Measurements from ENCODE around the gene GGA1. TPM values are rescaled to one million over a fixed set of nuclear protein-coding genes. Genes with fewer than 3 reads are reported as not detected.

The GGA1 gene
- total RNA-seq, 3 donors from 2014 or later = 36.6 to 63.9 (median 54.7) TPM

DNA sequence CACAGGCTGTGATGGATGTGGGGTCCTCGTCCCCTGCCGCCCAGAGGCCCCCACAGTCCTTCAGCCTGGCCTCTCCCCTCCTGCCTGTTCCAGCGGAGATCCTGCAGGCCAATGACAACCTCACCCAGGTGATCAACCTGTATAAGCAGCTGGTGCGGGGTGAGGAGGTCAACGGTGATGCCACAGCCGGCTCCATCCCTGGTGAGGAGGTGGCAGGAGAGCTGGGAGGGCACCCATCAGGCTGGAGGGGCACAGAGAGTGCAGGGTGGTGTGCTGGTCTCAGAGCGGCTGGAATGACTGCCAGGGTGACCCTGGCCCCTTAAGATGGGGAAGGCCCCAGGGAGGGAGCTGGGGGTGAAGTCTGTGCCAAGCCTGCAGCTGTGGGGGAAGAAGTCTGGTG, 16.2 kb downstream of the GGA1 start:
- Histone ChIP-seq H3K4me1 (peaks cover 17 to 29% of the 10 kb centered on the region in 2 donors), H3K4me3 (no peak overlapping the region), H3K27me3 (no peaks in the 10 kb centered on the region), H3K27ac (peak overlapping the region; percentile 84 to 92), H3K9me3 (no peaks in the 10 kb centered on the region), H3K36me3 (no peaks in the 10 kb centered on the region)
- DNase-seq (ENCODE audit: low spot score in 2 of 2) = no peak
- intact Hi-C loops (cut with DNase I; ENCODE audit: low total_unique reads) = no loop called here
- no peak for TF ChIP-seq POLR2A (IDR thresholded peaks at IDR 0.05)
- TF ChIP-seq, protein P1, sequence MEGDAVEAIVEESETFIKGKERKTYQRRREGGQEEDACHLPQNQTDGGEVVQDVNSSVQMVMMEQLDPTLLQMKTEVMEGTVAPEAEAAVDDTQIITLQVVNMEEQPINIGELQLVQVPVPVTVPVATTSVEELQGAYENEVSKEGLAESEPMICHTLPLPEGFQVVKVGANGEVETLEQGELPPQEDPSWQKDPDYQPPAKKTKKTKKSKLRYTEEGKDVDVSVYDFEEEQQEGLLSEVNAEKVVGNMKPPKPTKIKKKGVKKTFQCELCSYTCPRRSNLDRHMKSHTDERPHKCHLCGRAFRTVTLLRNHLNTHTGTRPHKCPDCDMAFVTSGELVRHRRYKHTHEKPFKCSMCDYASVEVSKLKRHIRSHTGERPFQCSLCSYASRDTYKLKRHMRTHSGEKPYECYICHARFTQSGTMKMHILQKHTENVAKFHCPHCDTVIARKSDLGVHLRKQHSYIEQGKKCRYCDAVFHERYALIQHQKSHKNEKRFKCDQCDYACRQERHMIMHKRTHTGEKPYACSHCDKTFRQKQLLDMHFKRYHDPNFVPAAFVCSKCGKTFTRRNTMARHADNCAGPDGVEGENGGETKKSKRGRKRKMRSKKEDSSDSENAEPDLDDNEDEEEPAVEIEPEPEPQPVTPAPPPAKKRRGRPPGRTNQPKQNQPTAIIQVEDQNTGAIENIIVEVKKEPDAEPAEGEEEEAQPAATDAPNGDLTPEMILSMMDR (IDR thresholded peaks at IDR 0.05) = no peak
- TF ChIP-seq POLR2AphosphoS5 (IDR thresholded peaks at IDR 0.05) = no peak

DNA sequence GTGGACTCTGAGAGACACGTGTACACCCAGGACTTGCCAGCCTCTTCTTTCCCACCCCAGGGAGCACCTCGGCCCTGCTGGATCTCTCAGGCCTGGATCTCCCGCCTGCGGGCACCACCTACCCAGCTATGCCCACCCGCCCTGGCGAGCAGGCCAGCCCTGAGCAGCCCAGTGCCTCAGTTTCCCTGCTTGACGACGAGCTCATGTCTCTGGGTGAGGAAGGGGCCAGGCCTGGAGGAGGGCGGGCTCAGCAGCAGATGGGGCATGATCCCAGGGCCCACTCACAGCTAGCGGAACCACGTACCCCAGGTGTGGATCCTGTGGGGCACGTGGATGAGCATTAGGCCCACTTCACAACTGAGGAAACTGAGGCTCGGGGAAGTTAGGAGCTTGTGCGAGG, 17.1 kb downstream of the GGA1 start:
- H3K36me3 ChIP-seq = no peaks in the 10 kb centered on the region
- no peaks in the 10 kb centered on the region for H3K27me3 ChIP-seq
- peak overlapping the region; percentile 84 to 92 for H3K27ac ChIP-seq
- no peaks in the 10 kb centered on the region for H3K9me3 ChIP-seq
- peaks cover 17 to 29% of the 10 kb centered on the region in 2 donors for H3K4me1 ChIP-seq
- intact Hi-C loops (cut with DNase I; ENCODE audit: low total_unique reads) = no loop called here
- DNase-seq (ENCODE audit: low spot score in 2 of 2) = no peak
- TF ChIP-seq POLR2A (IDR thresholded peaks at IDR 0.05) (no peak), POLR2AphosphoS5 (IDR thresholded peaks at IDR 0.05) (no peak)
- TF ChIP-seq, protein P1 (IDR thresholded peaks at IDR 0.05) = no peak
- H3K4me3 ChIP-seq = no peak overlapping the region

DNA sequence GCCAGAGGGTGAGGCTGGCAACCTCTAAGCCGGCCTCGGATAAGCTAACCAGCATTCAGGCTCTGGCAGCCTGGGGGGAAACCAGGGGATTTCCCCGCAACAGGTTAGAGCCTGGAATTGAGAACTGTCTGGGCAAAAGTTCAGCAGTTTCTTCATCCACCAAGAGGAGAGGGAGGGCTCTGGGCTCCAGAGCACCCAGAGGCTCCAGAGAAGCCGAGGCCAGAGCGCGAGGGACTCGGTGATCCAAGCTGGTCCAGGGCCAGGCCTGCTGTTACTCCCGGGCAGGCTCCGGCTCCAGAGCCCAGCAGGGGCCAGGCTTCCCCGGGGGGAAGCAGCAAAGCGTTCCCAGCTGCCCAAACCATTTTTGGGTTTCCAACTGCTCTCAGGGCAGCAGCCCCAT, 17.5 kb downstream of the GGA1 start:
- H3K4me1 ChIP-seq = peaks cover 17 to 29% of the 10 kb centered on the region in 2 donors
- H3K4me3 ChIP-seq = peak overlapping the region in 1 of 3 donors; percentile 21
- TF ChIP-seq POLR2AphosphoS5 (IDR thresholded peaks at IDR 0.05) (no peak), POLR2A (IDR thresholded peaks at IDR 0.05) (no peak)
- H3K36me3 ChIP-seq = no peaks in the 10 kb centered on the region
- H3K27ac ChIP-seq = peak overlapping the region; percentile 84 to 92
- H3K9me3 ChIP-seq = no peaks in the 10 kb centered on the region
- no peaks in the 10 kb centered on the region for H3K27me3 ChIP-seq
- intact Hi-C loops (cut with DNase I; ENCODE audit: low total_unique reads) = no loop called here
- peak in 1 of 2 donors; percentile 78 for DNase-seq (ENCODE audit: low spot score in 2 of 2)

DNA sequence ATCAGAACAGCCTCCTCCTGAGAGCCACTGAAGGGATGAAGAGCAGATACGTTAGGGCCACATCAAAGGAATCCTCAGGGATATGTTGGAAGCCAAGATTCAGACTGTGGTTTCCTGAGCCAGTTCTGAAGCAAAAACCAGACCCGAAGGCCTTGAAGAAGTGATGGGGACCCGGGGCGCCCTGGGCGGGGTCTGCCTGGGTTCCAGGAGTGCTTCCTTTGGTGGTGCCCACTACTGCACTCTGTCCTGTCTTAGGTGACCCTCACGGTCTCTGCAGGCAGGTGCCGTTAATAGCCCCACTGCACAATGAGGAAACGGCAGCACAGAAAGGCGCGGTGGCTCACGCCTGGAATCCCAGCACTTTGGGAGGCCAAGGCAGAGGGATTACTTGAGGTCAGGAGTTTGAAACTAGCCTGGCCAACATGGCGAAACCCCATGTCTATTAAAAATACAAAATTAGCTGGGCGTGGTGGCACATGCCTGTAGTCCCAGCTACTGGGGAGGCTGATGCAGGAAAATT, 18.0 kb downstream of the GGA1 start:
- Histone ChIP-seq H3K27me3 (no peaks in the 10 kb centered on the region), H3K4me1 (peaks cover 17 to 29% of the 10 kb centered on the region in 2 donors), H3K9me3 (no peaks in the 10 kb centered on the region), H3K27ac (peak overlapping the region; percentile 84 to 92), H3K4me3 (peak overlapping the region in 1 of 3 donors; percentile 21), H3K36me3 (no peaks in the 10 kb centered on the region)
- DNase-seq (ENCODE audit: low spot score in 2 of 2) = no peak
- intact Hi-C loops (cut with DNase I; ENCODE audit: low total_unique reads) = no loop called here
- TF ChIP-seq, protein P1 (IDR thresholded peaks at IDR 0.05) = no peak
- TF ChIP-seq POLR2AphosphoS5 (IDR thresholded peaks at IDR 0.05) (no peak), POLR2A (IDR thresholded peaks at IDR 0.05) (no peak)

DNA sequence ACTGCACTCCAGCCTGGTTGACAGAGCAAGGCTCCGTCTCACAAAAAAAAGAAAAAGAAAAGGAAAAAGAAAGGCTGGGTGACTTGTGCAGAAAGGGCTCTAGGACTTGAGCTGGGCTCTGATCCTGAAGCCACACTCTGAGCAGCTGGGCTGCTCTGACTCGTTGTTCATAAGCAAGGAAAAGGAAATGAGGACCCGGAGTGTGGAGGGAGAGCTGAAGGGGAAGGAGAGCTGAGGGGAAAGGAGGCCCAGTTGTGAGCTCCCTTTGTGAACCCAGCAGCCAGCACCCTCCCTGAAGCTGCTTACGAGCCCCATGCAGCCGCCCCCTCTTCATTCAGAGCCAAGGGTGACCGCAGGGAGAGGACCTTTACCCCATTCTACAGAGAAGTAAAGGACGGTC, 18.5 kb downstream of the GGA1 start:
- peak overlapping the region; percentile 84 to 92 for H3K27ac ChIP-seq
- H3K36me3 ChIP-seq = no peaks in the 10 kb centered on the region

More for the DNA sequence above, 18.5 kb downstream of the GGA1 start:
- no peaks in the 10 kb centered on the region for H3K27me3 ChIP-seq
- peaks cover 17 to 29% of the 10 kb centered on the region in 2 donors for H3K4me1 ChIP-seq
- TF ChIP-seq POLR2AphosphoS5 (IDR thresholded peaks at IDR 0.05) (no peak), POLR2A (IDR thresholded peaks at IDR 0.05) (no peak)
- TF ChIP-seq, protein P1 (IDR thresholded peaks at IDR 0.05) = no peak
- intact Hi-C loops (cut with DNase I; ENCODE audit: low total_unique reads) = no loop called here
- no peaks in the 10 kb centered on the region for H3K9me3 ChIP-seq
- DNase-seq (ENCODE audit: low spot score in 2 of 2) = no peak
- H3K4me3 ChIP-seq = no peak overlapping the region

All from breast epithelium (tissue), 4 donors.